ENCODE results near the gene PROX2. TPM values are rescaled to one million over a fixed set of nuclear protein-coding genes. Genes with fewer than 3 reads are reported as not detected.

PROX2 gene
- polyA plus RNA-seq, 3 donors, result 0.03 TPM; not detected in 2

DNA sequence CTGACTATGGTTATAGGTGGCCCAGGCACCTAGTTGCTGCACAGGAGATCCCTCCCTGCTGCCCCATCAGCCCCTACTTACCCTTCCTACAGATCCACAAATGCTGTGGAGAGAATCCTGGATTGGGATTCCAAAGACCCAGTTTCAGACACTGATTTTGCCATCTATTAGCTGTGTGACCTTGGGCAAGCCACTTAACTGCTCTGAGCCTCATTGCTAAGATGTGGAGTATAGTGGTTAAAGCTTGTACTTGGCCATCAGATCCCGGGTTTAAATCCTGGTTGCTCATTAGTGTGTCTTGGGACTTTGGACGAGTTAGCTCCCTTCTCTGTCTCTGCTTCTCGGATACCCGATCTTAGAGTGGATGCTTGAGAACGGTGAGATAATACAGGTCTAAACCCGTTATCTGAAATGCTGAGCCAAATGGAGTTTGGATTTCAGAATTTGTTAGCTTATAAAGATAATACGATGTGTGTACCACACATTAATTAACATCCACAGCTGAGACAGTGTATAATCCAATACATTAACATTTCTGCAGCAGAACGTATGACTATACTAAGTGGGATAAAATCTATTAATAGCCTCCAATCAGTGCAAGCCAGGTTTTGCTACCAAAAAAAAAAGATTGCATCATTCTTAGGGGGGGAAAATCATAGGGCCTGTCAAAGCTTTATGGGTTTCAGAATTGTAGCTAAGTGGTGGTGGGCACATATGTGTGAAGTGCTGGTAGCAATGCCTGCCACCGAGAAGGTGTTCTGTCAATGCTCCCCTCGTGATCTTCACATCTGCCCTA lies 16.0 kb downstream of the PROX2 start:
- no peak for DNase-seq
- H3K4me3 ChIP-seq (replicated peaks in 1 of 3; ENCODE audit: low read depth in 2 of 3, low read length in 3 of 3), result no peak overlapping the region
- TF ChIP-seq, protein P1, sequence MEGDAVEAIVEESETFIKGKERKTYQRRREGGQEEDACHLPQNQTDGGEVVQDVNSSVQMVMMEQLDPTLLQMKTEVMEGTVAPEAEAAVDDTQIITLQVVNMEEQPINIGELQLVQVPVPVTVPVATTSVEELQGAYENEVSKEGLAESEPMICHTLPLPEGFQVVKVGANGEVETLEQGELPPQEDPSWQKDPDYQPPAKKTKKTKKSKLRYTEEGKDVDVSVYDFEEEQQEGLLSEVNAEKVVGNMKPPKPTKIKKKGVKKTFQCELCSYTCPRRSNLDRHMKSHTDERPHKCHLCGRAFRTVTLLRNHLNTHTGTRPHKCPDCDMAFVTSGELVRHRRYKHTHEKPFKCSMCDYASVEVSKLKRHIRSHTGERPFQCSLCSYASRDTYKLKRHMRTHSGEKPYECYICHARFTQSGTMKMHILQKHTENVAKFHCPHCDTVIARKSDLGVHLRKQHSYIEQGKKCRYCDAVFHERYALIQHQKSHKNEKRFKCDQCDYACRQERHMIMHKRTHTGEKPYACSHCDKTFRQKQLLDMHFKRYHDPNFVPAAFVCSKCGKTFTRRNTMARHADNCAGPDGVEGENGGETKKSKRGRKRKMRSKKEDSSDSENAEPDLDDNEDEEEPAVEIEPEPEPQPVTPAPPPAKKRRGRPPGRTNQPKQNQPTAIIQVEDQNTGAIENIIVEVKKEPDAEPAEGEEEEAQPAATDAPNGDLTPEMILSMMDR (IDR thresholded peaks at IDR 0.05), result no peak
- no peak overlapping the region for H3K27ac ChIP-seq (ENCODE audit: low read depth in 1 of 2, low read length in 2 of 2)
- Mint-ChIP-seq H3K4me1 (peaks cover 23% of the 10 kb centered on the region), H3K27ac (no peak overlapping the region), H3K4me3 (no peak overlapping the region), H3K27me3 (ENCODE audit: low read depth in 3 of 3) (peaks cover 0 to 2% (median 0%) of the 10 kb centered on the region in 3 donors), H3K36me3 (no peaks in the 10 kb centered on the region), H3K9me3 (no peaks in the 10 kb centered on the region)
- peaks cover 13 to 14% of the 10 kb centered on the region in 2 donors for H3K4me1 ChIP-seq (ENCODE audit: control insufficient read depth in 1 of 2, insufficient read depth in 2 of 2, low read length in 2 of 2)
- intact Hi-C loops (cut with micrococcal nuclease), result loop anchor here (2.0 to 10.0 kb wide), 3 partner anchors 45 to 227 kb away; no protein-coding TSS in a partner anchor
- H3K27me3 ChIP-seq (ENCODE audit: control insufficient read depth in 2 of 2, insufficient read depth in 2 of 2, low read length in 2 of 2), result no peaks in the 10 kb centered on the region
- H3K36me3 ChIP-seq (replicated peaks in 1 of 2; ENCODE audit: control insufficient read depth in 1 of 2, insufficient read depth in 2 of 2, low read length in 2 of 2), result no peaks in the 10 kb centered on the region
- no peaks in the 10 kb centered on the region for H4K20me1 ChIP-seq (ENCODE audit: insufficient read depth, low read length)
- 91% methylated on average over 2 of the region's 10 CpGs for WGBS (ENCODE audit: insufficient coverage)
- H3K9me3 ChIP-seq (replicated peaks in 1 of 2; ENCODE audit: control insufficient read depth in 1 of 2, insufficient read depth in 1 of 2, low read length in 2 of 2), result no peaks in the 10 kb centered on the region
- no peak overlapping the region for H3K4me2 ChIP-seq (replicated peaks; ENCODE audit: extremely low read depth, low read length, poor library complexity, severe bottlenecking)
- no peak overlapping the region for H2AFZ ChIP-seq (ENCODE audit: insufficient read depth, low read depth, low read length, poor library complexity, severe bottlenecking)
- no peak overlapping the region for H3K9ac ChIP-seq (ENCODE audit: insufficient read depth, low read length, poor library complexity, severe bottlenecking)
- H3K79me2 ChIP-seq (ENCODE audit: insufficient read depth, low read length), result no peaks in the 10 kb centered on the region

- Histone ChIP-seq H3K4me2 (replicated peaks; ENCODE audit: extremely low read depth, low read length, poor library complexity, severe bottlenecking) (no peak overlapping the region), H3K9ac (ENCODE audit: insufficient read depth, low read length, poor library complexity, severe bottlenecking) (no peak overlapping the region), H3K9me3 (replicated peaks in 1 of 2; ENCODE audit: control insufficient read depth in 1 of 2, insufficient read depth in 1 of 2, low read length in 2 of 2) (no peaks in the 10 kb centered on the region), H3K27ac (ENCODE audit: low read depth in 1 of 2, low read length in 2 of 2) (no peak overlapping the region), H4K20me1 (ENCODE audit: insufficient read depth, low read length) (no peaks in the 10 kb centered on the region), H3K27me3 (ENCODE audit: control insufficient read depth in 2 of 2, insufficient read depth in 2 of 2, low read length in 2 of 2) (no peaks in the 10 kb centered on the region), H3K4me3 (replicated peaks in 1 of 3; ENCODE audit: low read depth in 2 of 3, low read length in 3 of 3) (no peak overlapping the region), H3K4me1 (ENCODE audit: control insufficient read depth in 1 of 2, insufficient read depth in 2 of 2, low read length in 2 of 2) (peaks cover 5 to 6% of the 10 kb centered on the region in 2 donors), H3K79me2 (ENCODE audit: insufficient read depth, low read length) (no peaks in the 10 kb centered on the region), H2AFZ (ENCODE audit: insufficient read depth, low read depth, low read length, poor library complexity, severe bottlenecking) (no peak overlapping the region), H3K36me3 (replicated peaks in 1 of 2; ENCODE audit: control insufficient read depth in 1 of 2, insufficient read depth in 2 of 2, low read length in 2 of 2) (no peaks in the 10 kb centered on the region)
- DNase-seq, result no peak
- intact Hi-C loops (cut with micrococcal nuclease), result no loop called here
- Mint-ChIP-seq H3K9me3 (no peaks in the 10 kb centered on the region), H3K4me3 (no peak overlapping the region), H3K36me3 (no peaks in the 10 kb centered on the region), H3K4me1 (peaks cover 13% of the 10 kb centered on the region), H3K27ac (no peak overlapping the region), H3K27me3 (ENCODE audit: low read depth in 3 of 3) (peaks cover 0 to 2% (median 0%) of the 10 kb centered on the region in 3 donors)
- WGBS (ENCODE audit: insufficient coverage), result 100% methylated on average over 1 of the region's 1 CpG
- TF ChIP-seq, protein P1 (IDR thresholded peaks at IDR 0.05), result no peak
These were observed 17.9 kb downstream of the PROX2 start for GRCh38 chr14:74858022-74858421.

All from CD14-positive monocyte (primary cell).